ENCODE results near the gene MED10.

MED10 gene

GRCh38 chr5:6340100-6340499, 38.2 kb downstream of the MED10 start:
- Histone ChIP-seq H3K9ac (ENCODE audit: low read length) (no peak overlapping the region), H3K9me3 (replicated peaks; ENCODE audit: insufficient read depth, low read length) (no peaks in the 10 kb centered on the region), H3K79me2 (ENCODE audit: low read length) (no peaks in the 10 kb centered on the region), H3K36me3 (replicated peaks; ENCODE audit: insufficient read depth, low read length) (no peaks in the 10 kb centered on the region), H3K4me2 (ENCODE audit: low read depth, low read length) (no peak overlapping the region), H3K4me3 (ENCODE audit: low read length) (no peak overlapping the region), H3K9me2 (replicated peaks; ENCODE audit: insufficient read depth, low read length) (no peaks in the 10 kb centered on the region), H3K4me1 (ENCODE audit: low read length) (no peaks in the 10 kb centered on the region), H3F3A (ENCODE audit: insufficient read depth, low read length) (no peaks in the 10 kb centered on the region), H2AFZ (ENCODE audit: low read length) (no peak overlapping the region), H3K27ac (ENCODE audit: low read length) (no peak overlapping the region), H3K27me3 (replicated peaks; ENCODE audit: insufficient read depth, low read length) (no peaks in the 10 kb centered on the region), H4K20me1 (ENCODE audit: insufficient read depth, low read length) (no peaks in the 10 kb centered on the region)
- DNase-seq = no peak
- TF ChIP-seq EZH2phosphoT487 (IDR thresholded peaks at IDR 0.05; ENCODE audit: low read length) = no peak
- TF ChIP-seq CTCF (IDR thresholded peaks at IDR 0.05; ENCODE audit: low read length) = no peak
- no peak for TF ChIP-seq EZH2 (optimal IDR thresholded peaks at IDR 0.05; ENCODE audit: low read depth, low read length)

GRCh38 chr5:6338871-6339270, 39.5 kb downstream of the MED10 start:
- no peaks in the 10 kb centered on the region for H3K4me1 ChIP-seq (ENCODE audit: low read length)
- no peaks in the 10 kb centered on the region for H3K79me2 ChIP-seq (ENCODE audit: low read length)
- H3K36me3 ChIP-seq (replicated peaks; ENCODE audit: insufficient read depth, low read length) = no peaks in the 10 kb centered on the region
- H2AFZ ChIP-seq (ENCODE audit: low read length) = no peak overlapping the region
- H3K9me3 ChIP-seq (replicated peaks; ENCODE audit: insufficient read depth, low read length) = no peaks in the 10 kb centered on the region
- H3K4me2 ChIP-seq (ENCODE audit: low read depth, low read length) = no peak overlapping the region
- no peak overlapping the region for H3K27ac ChIP-seq (ENCODE audit: low read length)
- TF ChIP-seq EZH2phosphoT487 (IDR thresholded peaks at IDR 0.05; ENCODE audit: low read length) (no peak), EZH2 (optimal IDR thresholded peaks at IDR 0.05; ENCODE audit: low read depth, low read length) (no peak), CTCF (IDR thresholded peaks at IDR 0.05; ENCODE audit: low read length) (no peak)
- H3F3A ChIP-seq (ENCODE audit: insufficient read depth, low read length) = no peaks in the 10 kb centered on the region
- H3K9me2 ChIP-seq (replicated peaks; ENCODE audit: insufficient read depth, low read length) = no peaks in the 10 kb centered on the region
- H4K20me1 ChIP-seq (ENCODE audit: insufficient read depth, low read length) = no peaks in the 10 kb centered on the region
- no peak overlapping the region for H3K4me3 ChIP-seq (ENCODE audit: low read length)
- no peaks in the 10 kb centered on the region for H3K27me3 ChIP-seq (replicated peaks; ENCODE audit: insufficient read depth, low read length)
- DNase-seq = no peak
- H3K9ac ChIP-seq (ENCODE audit: low read length) = no peak overlapping the region

- TF ChIP-seq CTCF (IDR thresholded peaks at IDR 0.05; ENCODE audit: low read length) (no peak), EZH2 (optimal IDR thresholded peaks at IDR 0.05; ENCODE audit: low read depth, low read length) (no peak), EZH2phosphoT487 (IDR thresholded peaks at IDR 0.05; ENCODE audit: low read length) (no peak)
Observed at GRCh38 chr5:6338135-6338534, 40.2 kb downstream of the MED10 start.

More at GRCh38 chr5:6338135-6338534, 40.2 kb downstream of the MED10 start:
- H3K27ac ChIP-seq (ENCODE audit: low read length) = no peak overlapping the region
- no peak overlapping the region for H2AFZ ChIP-seq (ENCODE audit: low read length)
- H3K9me2 ChIP-seq (replicated peaks; ENCODE audit: insufficient read depth, low read length) = no peaks in the 10 kb centered on the region
- H3K79me2 ChIP-seq (ENCODE audit: low read length) = no peaks in the 10 kb centered on the region
- H3F3A ChIP-seq (ENCODE audit: insufficient read depth, low read length) = no peaks in the 10 kb centered on the region
- DNase-seq = no peak
- H3K27me3 ChIP-seq (replicated peaks; ENCODE audit: insufficient read depth, low read length) = no peaks in the 10 kb centered on the region
- no peak overlapping the region for H3K9ac ChIP-seq (ENCODE audit: low read length)
- H3K4me1 ChIP-seq (ENCODE audit: low read length) = no peaks in the 10 kb centered on the region
- H3K36me3 ChIP-seq (replicated peaks; ENCODE audit: insufficient read depth, low read length) = no peaks in the 10 kb centered on the region
- H4K20me1 ChIP-seq (ENCODE audit: insufficient read depth, low read length) = no peaks in the 10 kb centered on the region
- H3K4me3 ChIP-seq (ENCODE audit: low read length) = no peak overlapping the region
- H3K4me2 ChIP-seq (ENCODE audit: low read depth, low read length) = no peak overlapping the region
- no peaks in the 10 kb centered on the region for H3K9me3 ChIP-seq (replicated peaks; ENCODE audit: insufficient read depth, low read length)

Measured in MM.1S (cell line).